GM18519 (cell line): ENCODE measurements around the gene TAS2R19.
"Not testable (repeated sequence)": the region's sequence is repeated elsewhere in the genome, so short reads cannot be mapped to it uniquely, and the experiment has no call there.

ENCODE experiments used
- ATAC-seq: cut with Tn5 transposase; IDR thresholded peaks from one replicate; pipeline ENCODE4 v1.9.1; 2021; ENCODE audit warnings: mild to moderate bottlenecking, moderate library complexity; ENCODE audit not compliant: unreplicated experiment, low FRiP score

The TAS2R19 gene, protein sequence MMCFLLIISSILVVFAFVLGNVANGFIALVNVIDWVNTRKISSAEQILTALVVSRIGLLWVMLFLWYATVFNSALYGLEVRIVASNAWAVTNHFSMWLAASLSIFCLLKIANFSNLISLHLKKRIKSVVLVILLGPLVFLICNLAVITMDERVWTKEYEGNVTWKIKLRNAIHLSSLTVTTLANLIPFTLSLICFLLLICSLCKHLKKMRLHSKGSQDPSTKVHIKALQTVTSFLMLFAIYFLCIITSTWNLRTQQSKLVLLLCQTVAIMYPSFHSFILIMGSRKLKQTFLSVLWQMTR

DNA sequence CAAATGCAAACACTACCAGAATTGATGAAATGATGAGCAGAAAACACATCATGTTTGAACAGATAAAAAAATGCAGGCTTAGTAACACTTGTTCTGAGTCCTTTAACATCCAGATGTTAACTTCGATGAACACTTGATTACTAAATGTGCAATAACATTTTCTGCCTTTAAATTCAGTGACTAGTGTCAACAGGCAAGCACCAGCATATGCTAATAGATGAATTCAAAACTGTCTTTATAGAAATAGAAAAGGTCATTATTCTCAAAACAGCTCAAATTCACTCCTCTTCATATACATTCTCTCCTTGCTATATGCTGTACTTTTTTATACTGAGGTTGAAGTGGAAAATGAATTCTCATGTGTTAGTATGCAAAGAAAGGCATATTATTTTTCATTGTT, at the start of gene TAS2R19:
Gene TAS2R19 (minus strand): TSS at position 101 of the 400 bp plus-strand sequence. CDS start 49 bp downstream, at position 52.
- ATAC-seq, result no peak

GRCh38 chr12:11071414-11071813, 49.0 kb upstream of the TAS2R19 start:
- ATAC-seq, result no peak

DNA sequence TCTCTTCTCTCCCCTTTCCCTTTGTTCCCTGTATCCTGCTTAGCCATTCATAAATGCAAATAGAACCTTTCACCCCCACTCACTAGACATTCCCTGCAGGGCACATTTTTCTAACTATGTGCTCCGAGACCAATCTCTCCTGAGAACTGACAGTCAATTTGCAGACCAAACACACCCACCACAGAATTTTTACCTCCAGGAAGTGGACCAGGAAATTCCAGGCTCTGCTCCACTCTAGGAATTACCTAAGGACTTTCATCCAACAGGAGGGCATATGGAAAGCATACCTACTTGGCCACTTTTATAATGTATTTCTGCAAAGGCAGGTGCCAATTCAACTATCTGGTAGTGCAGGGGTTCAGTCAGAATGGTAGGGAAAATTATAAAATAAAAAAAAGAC, 48.6 kb upstream of the TAS2R19 start:
- ATAC-seq, result no peak

- ATAC-seq, result no peak
Observed at GRCh38 chr12:11069854-11070365, 47.5 kb upstream of the TAS2R19 start.

DNA sequence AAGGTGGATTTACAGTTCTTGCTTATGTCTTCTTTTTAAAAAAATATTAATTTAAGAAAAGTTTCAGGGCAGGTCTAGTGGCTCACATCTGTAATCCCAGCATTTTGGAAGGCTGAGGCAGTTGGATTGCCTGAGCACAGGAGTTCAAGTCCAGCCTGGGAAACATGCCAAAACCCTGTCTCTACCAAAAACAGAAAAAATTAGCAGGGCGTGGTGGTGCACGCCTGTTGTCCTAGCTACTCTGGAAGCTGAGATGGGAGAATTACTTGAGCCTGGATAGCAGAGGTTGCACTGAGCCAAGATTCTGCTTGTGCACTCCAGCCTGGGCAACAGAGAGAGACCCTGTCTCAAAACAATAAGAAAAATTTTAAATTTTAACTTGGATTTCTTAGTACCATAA, 45.1 kb upstream of the TAS2R19 start:
- ATAC-seq, result no peak

- not testable (repeated sequence) for ATAC-seq
Observed at GRCh38 chr12:11062194-11062593, 39.8 kb upstream of the TAS2R19 start, which contains the start of gene TAS2R46. Gene TAS2R46 (minus strand): TSS chr12:11062294. CDS start chr12:11062294, 0 bp downstream.

DNA sequence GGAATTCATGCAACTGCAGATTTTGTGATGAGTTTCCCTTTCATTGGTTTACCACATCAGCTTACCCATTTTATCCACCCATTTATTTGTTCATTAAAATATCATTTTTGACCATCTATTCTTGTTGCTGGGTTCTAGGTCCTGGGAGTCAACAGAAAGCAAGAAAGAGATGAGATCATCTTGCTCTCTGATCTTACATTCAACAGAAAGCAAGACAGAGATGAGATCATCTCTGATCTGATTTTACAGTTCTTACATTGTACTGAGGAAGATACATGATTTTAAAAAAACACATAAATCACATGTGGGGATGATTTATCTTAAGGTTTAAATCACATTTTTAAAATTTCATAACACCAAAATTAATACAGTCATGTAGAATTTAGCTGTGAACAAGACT, 37.4 kb upstream of the TAS2R19 start:
- ATAC-seq, result no peak

GRCh38 chr12:11059041-11059440, 36.6 kb upstream of the TAS2R19 start:
- ATAC-seq, result no peak

- no peak for ATAC-seq
Observed at GRCh38 chr12:11055306-11055705, 32.9 kb upstream of the TAS2R19 start.

- not testable (repeated sequence) for ATAC-seq
Observed at GRCh38 chr12:11049806-11050531, 27.5 kb upstream of the TAS2R19 start.

- ATAC-seq, result not testable (repeated sequence)
Observed at GRCh38 chr12:11041366-11041765, 18.9 kb upstream of the TAS2R19 start.

DNA sequence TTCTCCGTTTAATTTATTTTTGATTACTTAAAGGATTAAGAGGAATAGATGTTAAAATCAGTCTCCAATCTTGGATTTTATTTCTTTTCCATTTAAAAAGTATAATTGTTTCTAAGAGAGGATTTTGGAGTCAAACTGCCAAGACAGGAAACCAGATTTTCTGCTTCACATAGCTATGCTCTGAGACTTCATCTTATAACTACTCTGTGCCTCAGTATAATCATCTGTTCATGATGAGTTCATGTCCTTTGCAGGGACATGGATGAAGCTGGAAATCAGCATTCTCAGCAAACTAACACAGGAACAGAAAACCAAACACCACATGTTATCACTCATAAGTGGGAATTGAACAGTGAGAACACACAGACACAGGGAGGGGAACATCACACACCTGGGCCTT, 17.7 kb upstream of the TAS2R19 start:
- ATAC-seq, result no peak

DNA sequence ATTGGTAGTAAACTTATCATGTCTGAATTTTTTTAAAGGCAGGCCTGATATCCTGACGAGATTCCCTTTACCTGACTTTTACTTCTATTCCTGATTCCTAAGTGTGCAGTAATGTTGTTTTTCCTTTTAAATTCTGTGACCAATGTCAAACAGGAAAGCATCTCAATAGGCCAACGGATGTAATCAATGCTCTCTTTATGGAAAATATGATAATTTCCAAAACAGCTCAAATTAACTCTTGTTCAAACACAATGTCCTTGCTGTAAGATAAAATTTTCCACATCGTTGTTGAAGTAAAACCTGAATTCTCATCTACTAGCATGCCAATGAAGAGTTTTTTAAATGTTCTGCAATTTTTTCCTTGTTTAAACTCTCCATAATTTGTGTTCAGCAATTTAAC, 16.8 kb upstream of the TAS2R19 start:
- ATAC-seq, result no peak

DNA sequence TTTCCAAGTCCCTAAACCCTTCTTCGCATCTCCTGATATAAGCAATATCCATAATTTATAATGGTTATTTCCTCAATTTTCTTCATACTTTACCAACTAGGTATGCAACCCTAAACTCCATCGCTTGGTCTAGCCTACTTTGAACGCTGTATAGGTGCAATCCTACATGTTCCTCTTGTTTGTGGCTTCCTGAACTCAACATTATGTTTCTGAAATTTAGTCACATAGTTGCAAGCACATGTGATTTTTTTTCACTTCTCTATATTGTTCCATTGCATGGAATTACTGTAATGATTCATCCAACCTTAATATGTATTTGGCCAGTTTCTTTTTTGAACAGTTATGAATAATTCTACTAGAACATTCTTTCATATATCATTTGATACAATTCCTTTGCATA, 11.5 kb upstream of the TAS2R19 start:
- not testable (repeated sequence) for ATAC-seq

DNA sequence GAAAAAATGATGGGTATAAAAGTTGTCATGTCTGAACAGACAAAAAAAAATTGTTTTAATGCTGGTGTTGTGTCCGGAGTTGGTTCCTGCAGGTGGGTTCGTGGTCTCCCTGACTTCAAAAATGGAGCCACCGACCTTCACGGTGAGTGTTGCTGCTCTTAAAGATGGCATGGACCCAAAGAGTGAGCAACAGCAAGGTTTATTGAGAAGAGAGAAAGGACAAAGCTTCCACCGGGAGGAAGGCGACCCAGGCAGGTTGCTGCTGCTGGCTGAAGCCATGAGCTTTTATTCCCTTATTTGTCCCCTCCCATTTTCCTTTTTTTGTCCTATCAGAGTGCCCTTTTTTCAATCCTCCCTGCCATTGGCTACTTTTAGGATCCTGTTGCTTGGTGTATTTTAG, 8.9 kb upstream of the TAS2R19 start, which contains the start of gene TAS2R31:
Gene TAS2R31 (minus strand): TSS at position 101 of the 400 bp plus-strand sequence. CDS start 72 bp downstream, at position 29.
- ATAC-seq, result no peak

DNA sequence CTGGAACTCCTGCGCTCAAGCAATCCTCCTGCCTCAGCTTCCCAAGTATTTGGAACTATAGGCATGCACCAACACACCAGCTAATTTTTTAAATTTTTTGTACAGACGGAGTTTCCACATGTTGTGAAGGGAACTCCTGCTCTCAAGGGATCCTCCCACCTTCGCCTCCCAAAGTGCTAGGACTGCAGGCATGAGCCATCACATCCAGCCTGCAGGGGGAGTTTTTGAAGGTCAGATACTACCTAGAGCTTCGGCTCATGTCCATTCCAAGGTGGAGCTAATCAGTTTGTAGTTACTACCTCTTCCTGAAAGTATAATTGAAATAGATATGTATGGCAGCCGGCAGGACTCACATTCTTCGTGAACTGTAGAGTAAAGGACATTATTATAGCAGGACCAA, 3.7 kb upstream of the TAS2R19 start:
- ATAC-seq, result no peak

DNA sequence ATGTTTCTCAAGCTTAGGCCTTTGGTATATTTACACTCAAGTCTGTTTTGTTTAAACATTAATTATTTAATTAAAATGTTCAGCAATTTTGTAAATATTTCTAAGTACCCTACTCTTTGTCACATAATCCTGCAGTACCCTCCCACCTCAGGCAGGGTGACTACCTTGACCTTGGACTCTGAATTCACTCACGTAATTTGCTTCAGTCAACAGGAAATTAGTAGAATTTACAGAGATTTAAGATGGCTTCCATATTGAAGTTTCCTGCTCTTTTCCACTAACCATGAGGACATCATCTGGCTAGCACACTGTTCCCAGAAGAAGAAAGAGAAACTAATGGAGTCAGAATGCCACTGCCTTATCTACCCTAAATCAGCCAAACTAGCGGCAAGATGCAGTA, 967 bp upstream of the TAS2R19 start:
- no peak for ATAC-seq

GRCh38 chr12:11016937-11017336, 5.5 kb downstream of the TAS2R19 start:
- ATAC-seq, result no peak

GRCh38 chr12:11015775-11016430, 6.5 kb downstream of the TAS2R19 start:
- no peak for ATAC-seq

DNA sequence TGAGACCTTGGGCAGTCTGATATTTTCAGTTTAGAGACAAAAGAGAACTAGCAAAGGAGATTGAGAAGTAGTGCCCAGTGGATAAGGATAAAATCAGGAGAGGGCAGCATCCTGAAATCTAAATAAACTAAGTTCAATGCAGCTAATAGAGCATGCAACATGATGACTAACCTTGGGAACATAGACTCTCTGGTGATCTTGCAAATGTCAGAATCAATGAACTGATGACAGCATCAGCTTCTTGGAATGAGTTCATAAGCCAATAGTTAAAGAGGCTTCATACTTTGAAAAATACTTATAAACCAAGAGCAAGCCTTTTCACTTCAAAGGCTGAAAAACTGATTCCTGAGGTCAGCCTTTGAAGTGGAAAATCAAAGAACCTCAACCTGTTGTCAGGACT, 8.2 kb downstream of the TAS2R19 start:
- no peak for ATAC-seq

DNA sequence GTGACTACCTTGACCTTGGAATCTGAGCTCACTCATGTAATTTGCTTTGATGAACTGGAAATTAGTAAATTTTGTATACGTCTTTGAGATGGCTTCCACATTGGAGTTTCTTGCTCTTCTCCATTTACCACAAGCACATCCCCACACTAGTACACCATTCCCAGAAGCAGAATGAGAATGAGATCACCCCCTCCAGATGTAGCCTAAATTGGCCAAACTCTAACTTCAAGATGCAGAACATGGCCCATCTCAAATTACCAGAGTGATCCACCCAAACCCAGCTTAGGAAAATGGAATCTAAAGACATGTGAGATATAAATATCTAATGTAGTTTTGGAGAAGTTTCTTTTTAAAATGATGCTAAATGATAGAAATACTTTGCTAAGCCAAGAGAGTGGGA, 14.8 kb downstream of the TAS2R19 start:
- no peak for ATAC-seq
